HL-60 (cell line): Measurements from ENCODE around the gene RNF223.

Experiments used
- DNase-seq, 2 experiments: peaks; one replicate each; pipeline ENCODE4 v3.0.0-alpha.2; 2010 to 2020; ENCODE audit warnings: low read depth in 1 of 2, low spot score in 1 of 2
- H3K27ac ChIP-seq: fragments of 250-450 bp; sonication (Bioruptor Pico); replicated peaks from 2 replicates; pipeline ENCODE4 v1.5.1; 2020; ENCODE audit warnings: mild to moderate bottlenecking, moderate library complexity
- H3K27me3 ChIP-seq: fragments of 250-450 bp; sonication (Bioruptor Pico); 2 replicates; pipeline ENCODE4 v1.5.1; 2021; ENCODE audit warnings: mild to moderate bottlenecking, moderate library complexity; ENCODE audit not compliant: insufficient read depth, poor library complexity, severe bottlenecking
- H3K4me3 ChIP-seq: replicated peaks from 2 replicates; pipeline ENCODE4 v1.5.1; 2011; ENCODE audit warnings: mild to moderate bottlenecking, control low read depth, low read length; ENCODE audit not compliant: insufficient read depth
- GABPA ChIP-seq: IDR thresholded peaks from 2 replicates; pipeline ENCODE4 v1.6.1; 2012; ENCODE audit warnings: low read depth
- POLR2AphosphoS5 ChIP-seq: IDR thresholded peaks from 2 replicates; pipeline ENCODE4 v1.6.1; 2012; ENCODE audit warnings: low read depth
- SPI1 ChIP-seq: IDR thresholded peaks from 2 replicates; pipeline ENCODE4 v1.6.1; 2012; ENCODE audit warnings: low read depth, mild to moderate bottlenecking, borderline replicate concordance
- long read RNA-seq: library from polyadenylated mRNA; unstranded; transcript quantifications from one replicate; pipeline ENCODE4 v2.0.0, GENCODE V29; 2020
- TF ChIP-seq, protein P1 (sequence below): IDR thresholded peaks from one replicate; pipeline ENCODE4 v1.5.1; 2011; ENCODE audit warnings: low read length, control low read depth, inconsistent platforms; ENCODE audit not compliant: insufficient read depth
- TF ChIP-seq, protein P2 (sequence below): IDR thresholded peaks from 2 replicates; pipeline ENCODE4 v1.6.1; 2012; ENCODE audit warnings: low read depth; ENCODE audit not compliant: insufficient replicate concordance

Gene RNF223
- long read RNA-seq = 0 reads

DNA sequence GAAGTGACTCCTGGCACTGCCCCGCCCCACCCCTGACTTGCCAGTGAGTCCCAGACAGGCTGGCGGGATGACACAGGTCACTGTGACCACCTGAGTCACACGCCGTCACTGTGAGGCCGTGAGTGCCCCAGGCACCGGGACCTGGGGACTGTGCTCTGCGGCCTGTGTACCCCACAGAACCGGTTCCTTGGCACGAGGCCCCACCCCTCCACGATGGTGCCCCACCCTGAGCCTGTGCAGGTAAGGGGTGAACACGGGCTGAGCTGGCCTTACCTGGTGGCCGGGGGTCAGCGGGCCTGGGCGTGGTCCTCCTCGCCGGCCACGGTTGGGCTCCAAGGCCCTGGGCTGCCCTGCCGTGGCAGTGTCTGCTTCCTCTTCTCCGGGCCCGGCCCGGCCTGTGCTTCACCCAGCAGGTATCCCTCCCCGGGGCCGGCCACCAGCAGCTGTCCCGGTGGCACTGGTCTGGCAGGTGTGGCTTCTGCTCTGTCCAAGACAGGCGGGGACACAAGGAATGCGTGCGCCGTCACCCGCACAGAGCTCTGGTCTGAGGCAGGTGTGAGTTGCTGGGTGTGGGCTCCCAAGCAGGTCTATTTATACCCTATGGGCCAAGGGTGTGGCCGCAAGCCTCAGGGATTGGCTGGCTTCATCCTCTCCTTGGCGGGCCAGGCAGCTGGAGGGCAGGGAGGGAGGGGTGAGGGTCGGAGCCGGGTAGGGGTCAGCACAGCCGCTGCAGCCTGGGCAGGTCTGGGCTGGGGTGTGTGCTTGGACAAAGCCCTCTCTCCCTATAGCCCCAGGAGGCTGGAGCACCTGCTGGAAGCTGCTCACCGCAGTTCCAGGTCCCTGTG, at the start of gene RNF223:
Gene RNF223, minus strand, starts transcription at position 564 of the 845 bp plus-strand sequence. CDS start 1,740 bp downstream, outside the sequence.
- H3K27me3 ChIP-seq = peaks cover 13% of the 10 kb centered on the region
- TF ChIP-seq SPI1 (no peak), GABPA (no peak), POLR2AphosphoS5 (no peak)
- TF ChIP-seq, protein P1, sequence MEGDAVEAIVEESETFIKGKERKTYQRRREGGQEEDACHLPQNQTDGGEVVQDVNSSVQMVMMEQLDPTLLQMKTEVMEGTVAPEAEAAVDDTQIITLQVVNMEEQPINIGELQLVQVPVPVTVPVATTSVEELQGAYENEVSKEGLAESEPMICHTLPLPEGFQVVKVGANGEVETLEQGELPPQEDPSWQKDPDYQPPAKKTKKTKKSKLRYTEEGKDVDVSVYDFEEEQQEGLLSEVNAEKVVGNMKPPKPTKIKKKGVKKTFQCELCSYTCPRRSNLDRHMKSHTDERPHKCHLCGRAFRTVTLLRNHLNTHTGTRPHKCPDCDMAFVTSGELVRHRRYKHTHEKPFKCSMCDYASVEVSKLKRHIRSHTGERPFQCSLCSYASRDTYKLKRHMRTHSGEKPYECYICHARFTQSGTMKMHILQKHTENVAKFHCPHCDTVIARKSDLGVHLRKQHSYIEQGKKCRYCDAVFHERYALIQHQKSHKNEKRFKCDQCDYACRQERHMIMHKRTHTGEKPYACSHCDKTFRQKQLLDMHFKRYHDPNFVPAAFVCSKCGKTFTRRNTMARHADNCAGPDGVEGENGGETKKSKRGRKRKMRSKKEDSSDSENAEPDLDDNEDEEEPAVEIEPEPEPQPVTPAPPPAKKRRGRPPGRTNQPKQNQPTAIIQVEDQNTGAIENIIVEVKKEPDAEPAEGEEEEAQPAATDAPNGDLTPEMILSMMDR = no peak
- TF ChIP-seq, protein P2, sequence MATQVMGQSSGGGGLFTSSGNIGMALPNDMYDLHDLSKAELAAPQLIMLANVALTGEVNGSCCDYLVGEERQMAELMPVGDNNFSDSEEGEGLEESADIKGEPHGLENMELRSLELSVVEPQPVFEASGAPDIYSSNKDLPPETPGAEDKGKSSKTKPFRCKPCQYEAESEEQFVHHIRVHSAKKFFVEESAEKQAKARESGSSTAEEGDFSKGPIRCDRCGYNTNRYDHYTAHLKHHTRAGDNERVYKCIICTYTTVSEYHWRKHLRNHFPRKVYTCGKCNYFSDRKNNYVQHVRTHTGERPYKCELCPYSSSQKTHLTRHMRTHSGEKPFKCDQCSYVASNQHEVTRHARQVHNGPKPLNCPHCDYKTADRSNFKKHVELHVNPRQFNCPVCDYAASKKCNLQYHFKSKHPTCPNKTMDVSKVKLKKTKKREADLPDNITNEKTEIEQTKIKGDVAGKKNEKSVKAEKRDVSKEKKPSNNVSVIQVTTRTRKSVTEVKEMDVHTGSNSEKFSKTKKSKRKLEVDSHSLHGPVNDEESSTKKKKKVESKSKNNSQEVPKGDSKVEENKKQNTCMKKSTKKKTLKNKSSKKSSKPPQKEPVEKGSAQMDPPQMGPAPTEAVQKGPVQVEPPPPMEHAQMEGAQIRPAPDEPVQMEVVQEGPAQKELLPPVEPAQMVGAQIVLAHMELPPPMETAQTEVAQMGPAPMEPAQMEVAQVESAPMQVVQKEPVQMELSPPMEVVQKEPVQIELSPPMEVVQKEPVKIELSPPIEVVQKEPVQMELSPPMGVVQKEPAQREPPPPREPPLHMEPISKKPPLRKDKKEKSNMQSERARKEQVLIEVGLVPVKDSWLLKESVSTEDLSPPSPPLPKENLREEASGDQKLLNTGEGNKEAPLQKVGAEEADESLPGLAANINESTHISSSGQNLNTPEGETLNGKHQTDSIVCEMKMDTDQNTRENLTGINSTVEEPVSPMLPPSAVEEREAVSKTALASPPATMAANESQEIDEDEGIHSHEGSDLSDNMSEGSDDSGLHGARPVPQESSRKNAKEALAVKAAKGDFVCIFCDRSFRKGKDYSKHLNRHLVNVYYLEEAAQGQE = no peak
- no peak for DNase-seq
- no peak within 1 kb of the TSS for H3K4me3 ChIP-seq
- H3K27ac ChIP-seq = no peak within 1 kb of the TSS

DNA sequence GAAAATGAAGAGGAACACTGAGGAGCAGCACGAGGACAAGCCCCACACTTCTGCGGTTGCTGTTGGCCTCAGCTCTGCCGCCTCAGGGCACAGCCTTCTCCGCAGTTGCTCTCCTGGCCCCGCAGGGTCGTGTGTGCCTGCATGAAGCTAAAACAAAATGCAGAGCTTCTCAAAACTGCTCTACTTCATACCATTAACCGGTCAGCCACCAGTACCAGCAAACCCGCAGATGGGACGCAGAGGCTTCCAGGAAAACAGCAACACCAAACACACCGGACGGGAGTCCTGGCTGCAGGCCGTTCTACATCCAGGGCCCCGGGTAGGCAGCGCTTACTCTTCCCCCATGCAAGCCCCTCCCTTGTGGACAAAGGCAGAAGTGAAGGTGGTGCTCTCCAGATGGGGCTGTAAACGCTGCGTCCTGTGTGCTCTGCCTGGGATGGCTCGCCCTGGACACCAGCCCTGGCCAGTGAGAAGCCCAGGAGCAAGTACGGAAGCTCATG, 48.9 kb upstream of the RNF223 start:
- Histone ChIP-seq H3K27me3 (peaks cover 16% of the 10 kb centered on the region), H3K27ac (no peak overlapping the region), H3K4me3 (no peak overlapping the region)
- DNase-seq = peak; percentile 41 to 77
- TF ChIP-seq, protein P2 = no peak
- TF ChIP-seq, protein P1 = peak; percentile 3
- TF ChIP-seq GABPA (no peak), POLR2AphosphoS5 (no peak), SPI1 (no peak)

DNA sequence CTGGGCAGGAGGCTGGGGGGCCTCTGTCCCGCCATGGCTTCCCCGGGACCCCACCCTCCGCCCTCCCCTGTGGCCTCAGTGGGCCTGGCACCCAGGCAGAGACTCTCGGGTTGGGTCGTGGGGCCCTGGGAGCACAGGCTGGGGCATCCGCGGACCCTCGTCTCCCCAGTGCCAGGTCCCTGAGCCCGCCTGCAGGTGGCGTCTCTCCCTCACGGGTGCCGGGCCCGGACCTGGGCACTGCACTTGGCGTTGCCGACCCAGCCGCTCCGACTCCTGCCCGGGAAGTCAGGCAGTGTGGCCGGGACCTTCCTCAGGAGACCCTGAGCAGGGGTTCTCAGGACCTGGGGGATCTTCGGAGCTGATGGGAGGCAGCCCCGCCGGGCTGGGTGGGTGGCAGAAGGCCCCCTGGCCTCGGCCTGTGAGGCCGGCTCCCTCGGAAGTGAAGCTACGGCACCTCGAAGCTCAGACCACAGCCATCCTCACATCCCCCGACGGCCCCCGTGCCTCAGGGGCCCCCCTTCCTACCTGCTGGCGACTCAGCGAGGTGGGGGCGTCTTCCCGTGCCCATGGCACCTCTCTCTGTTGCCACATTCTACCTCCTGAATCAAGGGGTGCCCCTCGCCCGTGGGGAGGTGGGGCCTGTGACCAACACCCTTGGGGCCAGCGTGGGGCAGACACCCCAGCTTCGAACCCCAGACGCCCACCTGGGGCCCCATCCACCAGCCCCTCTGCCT, 48.1 kb upstream of the RNF223 start:
- H3K27me3 ChIP-seq = peaks cover 18% of the 10 kb centered on the region
- peak; percentile 57 to 74 for DNase-seq
- H3K27ac ChIP-seq = no peak overlapping the region
- TF ChIP-seq, protein P1 = peak; percentile 49
- no peak for TF ChIP-seq POLR2AphosphoS5
- H3K4me3 ChIP-seq = no peak overlapping the region
